ENCODE measurements around the gene MYO15B. TPM values are rescaled to one million over a fixed set of nuclear protein-coding genes. Genes with fewer than 3 reads are reported as not detected.

The MYO15B gene
- polyA plus RNA-seq, 1 experiment, result 0.52 TPM

GRCh38 chr17:75642784-75643642, 55.4 kb downstream of the MYO15B start:
- ChIA-PET CTCF (interaction anchor here (16.8 kb wide), 1 partner anchor 10 kb away, joined by 226 read pairs; the partner anchor contains the start of gene SMIM5), POLR2A (no interaction called here)
- Histone ChIP-seq H3K27ac (ENCODE audit: low read depth, low read length) (no peak overlapping the region), H3K4me3 (ENCODE audit: low read depth, low read length) (no peak overlapping the region), H3K27me3 (ENCODE audit: control insufficient read depth, insufficient read depth, low read length) (no peaks in the 10 kb centered on the region), H3K9me3 (ENCODE audit: control insufficient read depth, insufficient read depth, low read length) (no peaks in the 10 kb centered on the region)
- DNase-seq (ENCODE audit: low read depth, low spot score), result no peak
- TF ChIP-seq CTCF (IDR thresholded peaks at IDR 0.05; ENCODE audit: low read depth, low read length), result no peak

GRCh38 chr17:75643643-75644017, 56.0 kb downstream of the MYO15B start:
- Histone ChIP-seq H3K4me3 (ENCODE audit: low read depth, low read length) (no peak overlapping the region), H3K9me3 (ENCODE audit: control insufficient read depth, insufficient read depth, low read length) (no peaks in the 10 kb centered on the region), H3K27me3 (ENCODE audit: control insufficient read depth, insufficient read depth, low read length) (no peaks in the 10 kb centered on the region), H3K27ac (ENCODE audit: low read depth, low read length) (no peak overlapping the region)
- CTCF ChIA-PET, result interaction anchor here (1.4 to 16.8 kb wide), 3 partner anchors 10 to 104 kb away, joined by 9 to 226 read pairs (median 10); partner anchors contain the start of gene SMIM5
- no peak for TF ChIP-seq CTCF (IDR thresholded peaks at IDR 0.05; ENCODE audit: low read depth, low read length)
- no peak for DNase-seq (ENCODE audit: low read depth, low spot score)
- POLR2A ChIA-PET, result no interaction called here

- CTCF ChIA-PET, result interaction anchor here (0.9 to 16.8 kb wide), 3 partner anchors 8 to 104 kb away, joined by 3 to 226 read pairs (median 9); partner anchors contain the start of gene SMIM5
- H3K27me3 ChIP-seq (ENCODE audit: control insufficient read depth, insufficient read depth, low read length), result no peaks in the 10 kb centered on the region
- H3K9me3 ChIP-seq (ENCODE audit: control insufficient read depth, insufficient read depth, low read length), result no peaks in the 10 kb centered on the region
- no peak for DNase-seq (ENCODE audit: low read depth, low spot score)
- POLR2A ChIA-PET, result no interaction called here
- no peak overlapping the region for H3K27ac ChIP-seq (ENCODE audit: low read depth, low read length)
- no peak for TF ChIP-seq CTCF (IDR thresholded peaks at IDR 0.05; ENCODE audit: low read depth, low read length)
- no peak overlapping the region for H3K4me3 ChIP-seq (ENCODE audit: low read depth, low read length)
These were observed 57.9 kb downstream of the MYO15B start for GRCh38 chr17:75645501-75645888.

- Histone ChIP-seq H3K9me3 (ENCODE audit: control insufficient read depth, insufficient read depth, low read length) (no peaks in the 10 kb centered on the region), H3K27ac (ENCODE audit: low read depth, low read length) (no peak overlapping the region), H3K4me3 (ENCODE audit: low read depth, low read length) (no peak overlapping the region), H3K27me3 (ENCODE audit: control insufficient read depth, insufficient read depth, low read length) (no peaks in the 10 kb centered on the region)
- TF ChIP-seq CTCF (IDR thresholded peaks at IDR 0.05; ENCODE audit: low read depth, low read length), result no peak
- POLR2A ChIA-PET, result no interaction called here
- CTCF ChIA-PET, result interaction anchor here (0.9 to 16.8 kb wide), 3 partner anchors 13 to 104 kb away, joined by 3 to 226 read pairs (median 7); partner anchors contain the start of gene SMIM5
- no peak for DNase-seq (ENCODE audit: low read depth, low spot score)
These were observed 58.5 kb downstream of the MYO15B start for GRCh38 chr17:75645889-75646637.

GRCh38 chr17:75646638-75646992, 59.0 kb downstream of the MYO15B start:
- H3K27ac ChIP-seq (ENCODE audit: low read depth, low read length), result no peak overlapping the region
- no peak for TF ChIP-seq CTCF (IDR thresholded peaks at IDR 0.05; ENCODE audit: low read depth, low read length)
- DNase-seq (ENCODE audit: low read depth, low spot score), result no peak
- H3K27me3 ChIP-seq (ENCODE audit: control insufficient read depth, insufficient read depth, low read length), result no peaks in the 10 kb centered on the region
- no peak overlapping the region for H3K4me3 ChIP-seq (ENCODE audit: low read depth, low read length)
- CTCF ChIA-PET, result interaction anchor here (2.2 to 16.8 kb wide), 2 partner anchors 13 to 101 kb away, joined by 7 to 226 read pairs; partner anchors contain the start of gene SMIM5
- POLR2A ChIA-PET, result no interaction called here
- H3K9me3 ChIP-seq (ENCODE audit: control insufficient read depth, insufficient read depth, low read length), result no peaks in the 10 kb centered on the region
